ENCODE data around the gene ST3GAL4. TPM values are rescaled to one million over a fixed set of nuclear protein-coding genes. Genes with fewer than 3 reads are reported as not detected.
"Not testable (repeated sequence)": the region's sequence is repeated elsewhere in the genome, so short reads cannot be mapped to it uniquely, and the experiment has no call there.

ST3GAL4 gene
- total RNA-seq, 1 donor from 2014 or later, result 0.71 TPM

DNA sequence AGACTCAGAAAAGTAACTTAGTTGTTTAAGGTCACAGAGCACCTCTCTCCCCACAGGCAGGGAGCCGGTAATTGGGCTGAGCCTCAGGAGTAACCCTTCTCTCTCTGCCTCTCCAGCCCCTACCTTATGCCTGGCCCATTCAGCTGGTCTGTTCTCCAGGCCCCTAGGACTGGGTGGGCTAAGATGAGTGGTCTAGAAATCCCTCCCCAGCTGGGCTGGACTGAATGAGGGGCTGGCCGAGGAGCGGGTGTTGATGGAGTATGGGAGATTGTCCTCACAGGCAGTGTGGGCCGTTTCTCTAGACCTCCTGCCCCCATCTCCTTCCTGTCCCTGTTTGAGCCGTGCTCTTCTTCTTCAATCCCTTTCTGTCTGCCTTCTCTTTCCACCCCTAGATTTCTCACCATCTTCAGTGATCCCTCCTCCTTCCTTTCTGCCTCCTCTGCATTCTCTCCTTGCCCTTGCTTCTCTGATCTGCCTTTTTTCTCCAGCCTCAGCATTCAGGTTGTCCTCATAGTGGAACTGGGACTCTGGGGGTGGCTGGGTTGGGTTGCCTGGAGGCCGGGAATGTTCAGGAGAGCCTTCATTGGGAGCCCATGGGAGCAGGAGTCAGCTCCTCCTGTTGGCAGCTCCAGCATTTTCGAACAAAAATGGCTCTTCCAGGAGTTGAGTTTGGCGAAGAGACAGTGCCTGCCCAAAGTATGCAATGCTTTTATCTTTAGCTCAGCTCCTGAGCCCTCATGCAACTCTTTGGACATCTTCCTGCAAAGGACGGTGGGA, 7.6 kb downstream of the ST3GAL4 start:
- intact Hi-C loops (cut with micrococcal nuclease), result no loop called here
- no peak overlapping the region for H3K4me3 Mint-ChIP-seq
- DNase-seq (no peak), ATAC-seq (ENCODE audit: low read depth) (no peak)
- no peaks in the 10 kb centered on the region for H3K36me3 Mint-ChIP-seq (ENCODE audit: low read depth)
- H3K27ac Mint-ChIP-seq, result no peak overlapping the region
- TF ChIP-seq, protein P1, sequence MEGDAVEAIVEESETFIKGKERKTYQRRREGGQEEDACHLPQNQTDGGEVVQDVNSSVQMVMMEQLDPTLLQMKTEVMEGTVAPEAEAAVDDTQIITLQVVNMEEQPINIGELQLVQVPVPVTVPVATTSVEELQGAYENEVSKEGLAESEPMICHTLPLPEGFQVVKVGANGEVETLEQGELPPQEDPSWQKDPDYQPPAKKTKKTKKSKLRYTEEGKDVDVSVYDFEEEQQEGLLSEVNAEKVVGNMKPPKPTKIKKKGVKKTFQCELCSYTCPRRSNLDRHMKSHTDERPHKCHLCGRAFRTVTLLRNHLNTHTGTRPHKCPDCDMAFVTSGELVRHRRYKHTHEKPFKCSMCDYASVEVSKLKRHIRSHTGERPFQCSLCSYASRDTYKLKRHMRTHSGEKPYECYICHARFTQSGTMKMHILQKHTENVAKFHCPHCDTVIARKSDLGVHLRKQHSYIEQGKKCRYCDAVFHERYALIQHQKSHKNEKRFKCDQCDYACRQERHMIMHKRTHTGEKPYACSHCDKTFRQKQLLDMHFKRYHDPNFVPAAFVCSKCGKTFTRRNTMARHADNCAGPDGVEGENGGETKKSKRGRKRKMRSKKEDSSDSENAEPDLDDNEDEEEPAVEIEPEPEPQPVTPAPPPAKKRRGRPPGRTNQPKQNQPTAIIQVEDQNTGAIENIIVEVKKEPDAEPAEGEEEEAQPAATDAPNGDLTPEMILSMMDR (IDR thresholded peaks at IDR 0.05), result no peak
- no peaks in the 10 kb centered on the region for H3K9me3 Mint-ChIP-seq
- POLR2A ChIA-PET, result no interaction called here
- H3K27me3 Mint-ChIP-seq, result no peaks in the 10 kb centered on the region
- H3K4me1 Mint-ChIP-seq, result no peaks in the 10 kb centered on the region
- CTCF ChIA-PET, result no interaction called here

DNA sequence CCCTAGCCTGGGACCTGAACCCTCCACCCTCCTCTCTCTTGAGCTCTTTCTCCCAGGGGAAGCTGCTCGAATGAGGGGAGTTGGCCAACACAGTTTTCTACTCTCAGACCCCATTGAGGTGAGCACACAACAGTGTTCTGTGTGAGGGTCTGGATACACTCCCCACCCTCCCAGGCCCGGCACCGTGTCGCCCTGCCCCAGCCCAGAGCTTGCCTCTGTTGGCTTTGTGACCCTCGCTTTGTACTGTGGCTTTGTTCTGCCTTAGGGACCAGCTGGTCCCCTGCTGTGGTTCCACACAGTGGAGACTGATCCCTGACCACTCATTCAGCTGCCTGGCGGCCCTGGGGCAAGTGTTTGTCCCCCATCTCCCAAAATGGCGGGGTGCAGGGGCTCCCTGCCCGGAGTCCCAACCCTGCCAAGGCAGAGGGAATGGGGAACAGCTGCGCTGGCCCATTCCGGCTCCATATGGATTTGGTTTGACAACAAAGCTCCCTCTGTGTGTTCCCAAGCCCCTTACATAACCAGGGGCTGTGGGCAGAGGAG, 8.3 kb downstream of the ST3GAL4 start:
- DNase-seq, result no peak
- Mint-ChIP-seq H3K27me3 (no peaks in the 10 kb centered on the region), H3K4me3 (no peak overlapping the region), H3K36me3 (ENCODE audit: low read depth) (no peaks in the 10 kb centered on the region), H3K4me1 (no peaks in the 10 kb centered on the region), H3K9me3 (no peaks in the 10 kb centered on the region), H3K27ac (no peak overlapping the region)
- TF ChIP-seq, protein P1 (IDR thresholded peaks at IDR 0.05), result no peak
- CTCF ChIA-PET, result no interaction called here
- POLR2A ChIA-PET, result no interaction called here
- ATAC-seq (ENCODE audit: low read depth), result no peak
- intact Hi-C loops (cut with micrococcal nuclease), result no loop called here

DNA sequence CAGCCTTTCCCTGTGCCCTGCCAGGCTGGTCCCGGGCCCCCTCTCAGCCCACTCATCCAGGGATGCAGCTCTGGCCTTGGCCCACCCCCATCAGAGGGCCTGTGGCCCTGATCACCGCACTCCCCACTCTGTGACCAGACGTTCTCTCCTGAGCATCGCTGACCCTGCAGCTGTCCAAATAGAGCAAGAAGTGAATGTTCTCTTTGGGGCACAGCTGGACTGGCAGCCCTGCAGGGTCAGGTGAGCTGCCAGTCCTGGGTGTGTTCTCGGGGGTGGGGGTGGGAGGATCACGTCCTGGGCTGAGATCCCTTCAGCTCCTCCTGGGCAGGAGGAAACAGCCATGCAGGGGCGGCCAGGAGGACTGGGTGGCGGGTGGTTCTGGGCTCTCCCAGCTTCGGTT, 9.2 kb downstream of the ST3GAL4 start:
- DNase-seq; H3K4me1 Mint-ChIP-seq; POLR2A ChIA-PET; intact Hi-C loops (cut with micrococcal nuclease); H3K27ac Mint-ChIP-seq; ATAC-seq (ENCODE audit: low read depth); H3K36me3 Mint-ChIP-seq (ENCODE audit: low read depth); H3K27me3 Mint-ChIP-seq; H3K4me3 Mint-ChIP-seq; CTCF ChIA-PET; H3K9me3 Mint-ChIP-seq: not testable (repeated sequence)

DNA sequence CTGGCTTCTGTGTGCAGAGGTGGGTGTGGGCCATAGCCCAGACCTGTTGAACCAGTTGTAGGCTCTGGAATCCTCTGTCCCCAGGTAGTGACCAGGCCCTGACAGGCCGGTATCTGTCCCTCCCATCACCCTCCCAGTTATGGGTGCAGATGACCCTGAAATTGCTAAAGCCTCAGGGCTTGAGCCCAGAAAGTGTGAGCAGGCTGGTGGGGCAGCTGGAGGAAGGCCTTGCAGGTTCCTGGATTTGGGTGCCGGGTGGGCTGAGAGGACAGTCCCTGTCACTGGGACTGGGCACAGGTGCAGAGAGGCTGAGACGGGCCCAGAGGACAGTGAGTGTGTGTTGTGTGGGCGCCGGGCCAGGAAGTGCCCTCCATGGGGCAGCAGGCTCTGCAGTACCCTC, 10.0 kb downstream of the ST3GAL4 start:
- H3K27ac Mint-ChIP-seq; intact Hi-C loops (cut with micrococcal nuclease); H3K27me3 Mint-ChIP-seq: not testable (repeated sequence)

DNA sequence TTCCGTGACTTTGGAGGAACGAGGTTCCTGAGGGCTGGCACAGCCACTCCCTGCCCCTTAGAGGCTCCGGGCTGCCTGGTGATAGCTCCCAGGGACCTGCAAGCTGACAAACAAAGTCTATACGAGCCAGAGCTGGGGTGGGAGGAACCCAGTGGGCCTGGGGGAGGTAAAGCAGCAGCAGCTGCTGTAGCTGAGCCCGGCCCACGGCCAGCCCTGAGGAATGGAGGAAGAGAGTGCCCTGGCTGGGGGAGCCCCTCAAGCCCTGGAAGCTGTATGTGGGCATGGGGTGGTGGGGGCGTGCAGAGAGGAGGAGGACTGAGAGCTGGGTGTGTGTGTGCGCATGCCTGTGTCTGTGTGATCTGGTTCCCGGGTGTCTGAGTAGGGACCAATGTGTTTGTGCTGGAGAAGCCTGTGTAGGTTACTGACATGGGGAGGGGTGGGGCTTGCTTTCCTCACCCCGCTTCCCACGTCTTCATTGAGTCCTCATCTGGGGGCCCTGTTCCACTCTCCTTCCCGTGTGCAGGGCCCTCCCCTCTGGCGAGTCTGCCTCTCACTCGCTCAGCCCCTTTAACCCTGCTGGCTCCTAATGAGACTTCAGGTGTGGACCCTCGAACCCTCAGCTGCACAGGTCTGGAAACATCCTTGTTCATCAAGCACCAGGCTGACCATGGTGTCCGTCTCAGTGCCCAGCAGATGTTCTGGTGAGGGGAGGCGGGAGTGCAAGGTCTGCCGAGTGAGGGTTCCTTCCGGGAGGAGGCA, 10.8 kb downstream of the ST3GAL4 start:
- Mint-ChIP-seq H3K4me1 (no peaks in the 10 kb centered on the region), H3K27ac (no peak overlapping the region), H3K9me3 (no peaks in the 10 kb centered on the region), H3K27me3 (no peaks in the 10 kb centered on the region), H3K4me3 (no peak overlapping the region), H3K36me3 (ENCODE audit: low read depth) (no peaks in the 10 kb centered on the region)
- intact Hi-C loops (cut with micrococcal nuclease), result no loop called here
- TF ChIP-seq, protein P1 (IDR thresholded peaks at IDR 0.05), result no peak
- POLR2A ChIA-PET, result no interaction called here
- CTCF ChIA-PET, result no interaction called here
- ATAC-seq (ENCODE audit: low read depth), result no peak
- no peak for DNase-seq

More for the DNA sequence above, 10.0 kb downstream of the ST3GAL4 start:
- H3K36me3 Mint-ChIP-seq (ENCODE audit: low read depth); ATAC-seq (ENCODE audit: low read depth); H3K4me1 Mint-ChIP-seq; CTCF ChIA-PET; H3K4me3 Mint-ChIP-seq; H3K9me3 Mint-ChIP-seq; POLR2A ChIA-PET; DNase-seq: not testable (repeated sequence)

DNA sequence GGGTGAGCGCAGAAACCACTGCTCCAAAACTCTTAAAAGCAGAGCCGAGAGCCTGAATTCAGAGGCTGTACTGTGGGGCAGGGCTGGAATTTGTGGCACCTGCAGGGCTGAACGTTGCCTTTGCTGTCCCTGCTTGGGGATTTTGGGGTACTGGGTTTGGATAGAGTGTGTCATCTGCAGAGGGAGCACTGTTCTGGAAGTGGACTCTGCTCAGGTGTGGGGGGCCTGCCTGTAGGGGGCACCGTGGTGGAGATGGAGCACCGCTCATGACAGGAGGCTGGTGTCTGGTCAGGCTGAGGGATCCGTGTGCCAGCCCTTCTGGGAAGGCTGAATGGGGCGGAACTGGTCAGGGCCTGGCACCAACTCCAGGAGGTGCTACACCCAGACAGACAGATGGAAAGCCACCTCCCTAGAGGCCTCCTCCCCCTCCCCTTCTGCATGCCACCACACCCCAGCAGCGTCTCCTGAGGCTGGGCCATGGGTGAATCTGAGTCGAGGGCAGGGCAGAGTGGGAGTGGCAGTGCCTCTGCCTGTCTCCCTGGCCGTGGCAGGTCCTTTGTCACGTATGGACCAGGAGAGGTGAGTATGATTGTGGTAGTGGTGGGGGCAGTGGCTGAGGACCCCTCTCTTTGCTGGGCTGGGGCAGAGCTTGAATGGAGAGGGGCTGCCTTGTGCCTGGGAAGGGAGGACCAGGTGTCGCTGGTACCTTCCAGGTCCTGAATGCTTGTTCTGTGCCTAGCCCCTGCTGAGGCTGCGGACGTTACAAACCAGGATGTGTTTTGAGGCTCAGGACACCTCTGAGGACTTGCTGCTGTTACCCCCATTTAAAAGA, 11.6 kb downstream of the ST3GAL4 start:
- POLR2A ChIA-PET, result not testable (repeated sequence)

DNA sequence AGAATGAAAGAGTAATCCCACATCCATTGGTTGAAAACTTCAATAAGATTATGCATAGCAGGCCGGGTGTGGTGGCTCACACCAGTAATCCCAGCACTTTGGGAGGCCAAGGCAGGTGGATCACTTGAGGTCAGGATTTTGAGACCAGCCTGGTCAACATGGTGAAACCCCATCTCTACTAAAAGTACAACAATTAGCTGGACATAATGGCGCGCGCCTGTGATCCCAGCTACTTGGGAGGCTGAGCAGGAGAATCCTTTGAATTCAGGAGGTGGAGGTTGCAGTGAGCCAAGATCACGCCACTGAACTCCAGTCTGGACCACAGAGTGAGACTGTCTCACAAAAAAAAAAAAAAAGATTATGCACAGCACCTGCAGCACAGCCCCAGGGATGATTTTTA, 12.3 kb downstream of the ST3GAL4 start:
- H3K9me3 Mint-ChIP-seq; CTCF ChIA-PET; H3K4me3 Mint-ChIP-seq; H3K27me3 Mint-ChIP-seq; POLR2A ChIA-PET; DNase-seq; H3K4me1 Mint-ChIP-seq; ATAC-seq (ENCODE audit: low read depth); intact Hi-C loops (cut with micrococcal nuclease); H3K27ac Mint-ChIP-seq; H3K36me3 Mint-ChIP-seq (ENCODE audit: low read depth): not testable (repeated sequence)

More for the DNA sequence above, 11.6 kb downstream of the ST3GAL4 start:
- intact Hi-C loops (cut with micrococcal nuclease); H3K4me3 Mint-ChIP-seq; H3K9me3 Mint-ChIP-seq; ATAC-seq (ENCODE audit: low read depth); H3K4me1 Mint-ChIP-seq; CTCF ChIA-PET; DNase-seq; H3K27ac Mint-ChIP-seq; H3K27me3 Mint-ChIP-seq; H3K36me3 Mint-ChIP-seq (ENCODE audit: low read depth): not testable (repeated sequence)

DNA sequence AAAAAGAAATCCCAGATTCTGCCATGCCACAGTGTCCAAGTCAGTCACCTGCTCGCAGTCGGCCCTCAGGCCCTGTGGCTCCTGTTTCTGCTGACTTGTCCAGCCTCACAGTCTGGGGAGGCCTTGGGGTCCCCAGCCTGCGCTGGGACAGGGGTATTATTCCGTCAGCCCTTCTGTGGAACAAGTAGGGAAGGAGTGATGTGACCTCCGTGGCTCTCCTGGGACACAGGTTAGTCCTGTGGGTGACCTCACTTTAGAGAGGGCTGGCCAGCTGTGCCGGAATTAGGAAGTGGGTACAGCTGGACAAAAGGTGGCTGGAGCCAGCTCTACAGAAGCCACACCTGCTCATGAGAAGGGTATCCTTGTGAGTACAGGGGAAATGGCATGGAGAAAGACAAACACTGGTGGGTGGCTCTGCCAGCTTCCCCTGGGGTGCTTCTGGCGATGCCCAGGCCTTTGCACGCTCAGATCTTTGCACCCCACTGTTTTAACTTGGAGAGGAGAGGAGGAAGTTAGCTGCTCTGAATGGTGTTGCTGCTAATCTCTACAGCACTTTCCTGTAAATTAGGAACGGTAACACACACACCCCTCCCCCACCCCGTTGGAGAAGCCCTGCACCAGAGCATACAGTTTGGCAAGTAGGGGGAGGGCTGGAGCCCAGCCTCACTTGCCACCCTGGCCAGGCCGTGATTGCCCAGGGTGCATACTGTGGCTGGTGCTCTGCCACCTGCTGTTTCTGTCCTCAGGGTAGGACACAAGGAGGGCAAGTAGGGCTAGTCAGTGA, 13.0 kb downstream of the ST3GAL4 start:
- DNase-seq; POLR2A ChIA-PET; CTCF ChIA-PET; H3K27me3 Mint-ChIP-seq; H3K4me3 Mint-ChIP-seq; intact Hi-C loops (cut with micrococcal nuclease); H3K27ac Mint-ChIP-seq; H3K4me1 Mint-ChIP-seq; H3K36me3 Mint-ChIP-seq (ENCODE audit: low read depth); H3K9me3 Mint-ChIP-seq; ATAC-seq (ENCODE audit: low read depth): not testable (repeated sequence)

Measured in activated B cell treated with CpG ODN at 0.5 μM for 24 hours (primary cell).